ENCODE measurements around the gene DUSP5. TPM values are rescaled to one million over a fixed set of nuclear protein-coding genes. Genes with fewer than 3 reads are reported as not detected.
A peak's percentile ranks its signal among the peaks of the same experiment; 100 is the strongest.
"Not testable (repeated sequence)": the region's sequence is repeated elsewhere in the genome, so short reads cannot be mapped to it uniquely, and the experiment has no call there.

The DUSP5 gene
- total RNA-seq, 4 donors from 2014 or later = 6.2 to 16.0 (median 6.6) TPM

- in situ Hi-C loops (cut with MboI; ENCODE audit: low pct_ligation_motif_present in 1 of 4, low pct_unique_long_range_greater_than_20kb in 1 of 4, low sequenced_read_pairs in 3 of 4) (loop anchor here in 1 of 4 donors (25.0 kb wide), 1 partner anchor 217 kb away; the partner anchor contains the start of gene SMNDC1), intact Hi-C loops (cut with DNase I; ENCODE audit: low total_unique reads) (no loop called here)
- 59% methylated on average over 6 of the region's 6 CpGs; no CpG with 5 or more reads in 1 of the 2 donors for WGBS, 2 donors (ENCODE audit: low coverage in 1 of 2)
- no peak overlapping the region for H3K4me3 ChIP-seq
- no peak for DNase-seq
- TF ChIP-seq POLR2AphosphoS5 (IDR thresholded peaks at IDR 0.05) (no peak), CTCF (IDR thresholded peaks at IDR 0.05) (no peak), POLR2A (IDR thresholded peaks at IDR 0.05) (no peak), EP300 (IDR thresholded peaks at IDR 0.05; ENCODE audit: low read depth) (no peak)
- peaks cover 33% of the 10 kb centered on the region for H3K27me3 ChIP-seq
- no peaks in the 10 kb centered on the region for H3K36me3 ChIP-seq
- no peak overlapping the region for H3K27ac ChIP-seq
- H3K9me3 ChIP-seq = no peaks in the 10 kb centered on the region
- peaks cover 0 to 12% (median 4%) of the 10 kb centered on the region in 4 donors for H3K4me1 ChIP-seq
Measured at GRCh38 chr10:110529596-110530011, 31.9 kb downstream of the DUSP5 start.

GRCh38 chr10:110530131-110530831, 32.6 kb downstream of the DUSP5 start:
- Histone ChIP-seq H3K4me1 (peaks cover 0 to 12% (median 4%) of the 10 kb centered on the region in 4 donors), H3K36me3 (no peaks in the 10 kb centered on the region), H3K9me3 (no peaks in the 10 kb centered on the region), H3K27ac (no peak overlapping the region), H3K27me3 (peaks cover 36% of the 10 kb centered on the region), H3K4me3 (peak overlapping the region in 1 of 4 donors; percentile 21)
- WGBS, 2 donors (ENCODE audit: low coverage in 1 of 2) = 17% methylated on average over 3 to 32 of the region's 35 CpGs
- in situ Hi-C loops (cut with MboI; ENCODE audit: low pct_ligation_motif_present in 1 of 4, low pct_unique_long_range_greater_than_20kb in 1 of 4, low sequenced_read_pairs in 3 of 4) (loop anchor here in 1 of 4 donors (25.0 kb wide), 1 partner anchor 218 kb away; the partner anchor contains the start of gene SMNDC1), intact Hi-C loops (cut with DNase I; ENCODE audit: low total_unique reads) (no loop called here)
- TF ChIP-seq CTCF (IDR thresholded peaks at IDR 0.05) = no peak
- no peak for TF ChIP-seq POLR2AphosphoS5 (IDR thresholded peaks at IDR 0.05)
- TF ChIP-seq EP300 (IDR thresholded peaks at IDR 0.05; ENCODE audit: low read depth) = no peak
- no peak for TF ChIP-seq POLR2A (IDR thresholded peaks at IDR 0.05)
- no peak for DNase-seq

GRCh38 chr10:110531687-110532086, 34.0 kb downstream of the DUSP5 start:
- no peaks in the 10 kb centered on the region for H3K9me3 ChIP-seq

DNA sequence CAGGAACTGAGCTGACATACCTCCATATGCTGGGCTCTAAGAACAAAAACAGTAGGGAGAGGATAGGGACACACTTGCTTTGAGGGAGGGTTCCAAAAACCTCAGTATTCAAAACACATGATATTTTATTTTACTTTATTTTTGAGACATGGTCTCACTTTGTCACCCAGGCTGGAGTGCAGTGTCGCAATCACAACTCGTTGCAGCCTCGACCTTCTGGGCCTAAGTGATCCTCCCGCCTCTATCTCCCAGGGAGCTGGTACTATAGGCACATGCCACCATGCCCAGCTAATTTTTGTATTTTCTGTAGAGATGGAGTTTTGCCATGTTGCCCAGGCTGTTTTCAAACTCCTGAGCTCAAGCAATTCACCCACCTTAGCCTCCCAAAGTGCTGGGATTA, 34.9 kb downstream of the DUSP5 start:
- H3K27ac ChIP-seq; H3K9me3 ChIP-seq; H3K4me3 ChIP-seq; DNase-seq; H3K36me3 ChIP-seq; intact Hi-C loops (cut with DNase I; ENCODE audit: low total_unique reads): not testable (repeated sequence)
- Histone ChIP-seq H3K4me1 (peaks cover 0 to 12% (median 8%) of the 10 kb centered on the region in 4 donors), H3K27me3 (peaks cover 36% of the 10 kb centered on the region)
- in situ Hi-C loops (cut with MboI; ENCODE audit: low pct_ligation_motif_present in 1 of 4, low pct_unique_long_range_greater_than_20kb in 1 of 4, low sequenced_read_pairs in 3 of 4) = loop anchor here in 1 of 4 donors (25.0 kb wide), 1 partner anchor 220 kb away; the partner anchor contains the start of gene SMNDC1
- 60 to 87% methylated on average over 2 to 4 of the region's 4 CpGs for WGBS, 2 donors (ENCODE audit: low coverage in 1 of 2)

More at GRCh38 chr10:110531687-110532086, 34.0 kb downstream of the DUSP5 start:
- Histone ChIP-seq H3K4me1 (peaks cover 0 to 12% (median 8%) of the 10 kb centered on the region in 4 donors), H3K4me3 (no peak overlapping the region), H3K27ac (no peak overlapping the region), H3K27me3 (peaks cover 36% of the 10 kb centered on the region), H3K36me3 (no peaks in the 10 kb centered on the region)
- 85% methylated on average over 2 of the region's 2 CpGs; no CpG with 5 or more reads in 1 of the 2 donors for WGBS, 2 donors (ENCODE audit: low coverage in 1 of 2)
- intact Hi-C loops (cut with DNase I; ENCODE audit: low total_unique reads) (no loop called here), in situ Hi-C loops (cut with MboI; ENCODE audit: low pct_ligation_motif_present in 1 of 4, low pct_unique_long_range_greater_than_20kb in 1 of 4, low sequenced_read_pairs in 3 of 4) (loop anchor here in 1 of 4 donors (25.0 kb wide), 1 partner anchor 219 kb away; the partner anchor contains the start of gene SMNDC1)
- no peak for TF ChIP-seq CTCF (IDR thresholded peaks at IDR 0.05)
- no peak for TF ChIP-seq POLR2AphosphoS5 (IDR thresholded peaks at IDR 0.05)
- no peak for TF ChIP-seq EP300 (IDR thresholded peaks at IDR 0.05; ENCODE audit: low read depth)
- TF ChIP-seq POLR2A (IDR thresholded peaks at IDR 0.05) = no peak
- DNase-seq = no peak

Measured in transverse colon (tissue), 4 donors.